ENCODE measurements around the gene SRGAP1.

The SRGAP1 gene

DNA sequence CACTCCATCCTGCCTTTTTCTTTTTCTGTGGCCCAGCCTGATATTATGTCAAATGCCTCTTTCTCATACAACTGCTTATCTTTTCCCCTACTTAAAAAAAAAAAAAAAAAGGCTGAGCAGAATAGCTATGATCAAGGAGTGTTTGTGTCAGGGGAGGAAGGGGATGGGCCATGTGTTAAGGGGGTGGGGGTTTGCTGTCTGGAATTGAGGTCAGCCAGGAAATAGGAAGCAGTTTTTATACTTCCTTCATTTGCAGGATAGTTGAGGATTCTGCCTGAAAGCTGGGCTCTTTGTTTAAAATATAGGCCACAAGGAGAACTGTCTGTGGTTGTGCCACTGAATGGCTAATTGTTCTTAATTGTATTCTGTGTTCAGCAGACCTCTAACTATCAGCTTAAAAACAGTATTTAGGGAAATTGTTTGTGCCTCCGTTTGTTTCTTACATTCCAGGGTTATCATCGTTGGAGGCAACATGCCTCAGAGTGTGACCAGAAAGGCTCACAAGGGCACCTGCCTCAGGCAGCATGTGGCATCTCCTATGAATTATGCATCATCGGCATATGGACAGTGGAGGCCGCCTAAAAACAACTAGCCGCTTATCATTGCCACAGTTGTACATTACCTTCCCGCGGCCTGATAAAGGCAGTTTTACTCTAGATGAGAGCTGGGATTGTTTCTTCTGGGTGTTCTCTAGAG, 96.0 kb downstream of the SRGAP1 start:
- TF ChIP-seq EZH2 (optimal IDR thresholded peaks at IDR 0.05; ENCODE audit: low read depth, low read length) (no peak), EZH2phosphoT487 (IDR thresholded peaks at IDR 0.05; ENCODE audit: low read length) (no peak)
- TF ChIP-seq, protein P1, sequence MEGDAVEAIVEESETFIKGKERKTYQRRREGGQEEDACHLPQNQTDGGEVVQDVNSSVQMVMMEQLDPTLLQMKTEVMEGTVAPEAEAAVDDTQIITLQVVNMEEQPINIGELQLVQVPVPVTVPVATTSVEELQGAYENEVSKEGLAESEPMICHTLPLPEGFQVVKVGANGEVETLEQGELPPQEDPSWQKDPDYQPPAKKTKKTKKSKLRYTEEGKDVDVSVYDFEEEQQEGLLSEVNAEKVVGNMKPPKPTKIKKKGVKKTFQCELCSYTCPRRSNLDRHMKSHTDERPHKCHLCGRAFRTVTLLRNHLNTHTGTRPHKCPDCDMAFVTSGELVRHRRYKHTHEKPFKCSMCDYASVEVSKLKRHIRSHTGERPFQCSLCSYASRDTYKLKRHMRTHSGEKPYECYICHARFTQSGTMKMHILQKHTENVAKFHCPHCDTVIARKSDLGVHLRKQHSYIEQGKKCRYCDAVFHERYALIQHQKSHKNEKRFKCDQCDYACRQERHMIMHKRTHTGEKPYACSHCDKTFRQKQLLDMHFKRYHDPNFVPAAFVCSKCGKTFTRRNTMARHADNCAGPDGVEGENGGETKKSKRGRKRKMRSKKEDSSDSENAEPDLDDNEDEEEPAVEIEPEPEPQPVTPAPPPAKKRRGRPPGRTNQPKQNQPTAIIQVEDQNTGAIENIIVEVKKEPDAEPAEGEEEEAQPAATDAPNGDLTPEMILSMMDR (IDR thresholded peaks at IDR 0.05; ENCODE audit: low read length), result no peak
- no peak for DNase-seq
- Histone ChIP-seq H3K27me3 (replicated peaks; ENCODE audit: insufficient read depth, low read length) (no peaks in the 10 kb centered on the region), H3K4me2 (ENCODE audit: low read depth, low read length) (no peak overlapping the region), H3K9ac (ENCODE audit: low read length) (no peak overlapping the region), H4K20me1 (ENCODE audit: insufficient read depth, low read length) (no peaks in the 10 kb centered on the region), H3K4me1 (ENCODE audit: low read length) (no peaks in the 10 kb centered on the region), H3F3A (ENCODE audit: insufficient read depth, low read length) (no peaks in the 10 kb centered on the region), H3K9me3 (replicated peaks; ENCODE audit: insufficient read depth, low read length) (no peaks in the 10 kb centered on the region), H3K36me3 (replicated peaks; ENCODE audit: insufficient read depth, low read length) (no peaks in the 10 kb centered on the region), H3K4me3 (ENCODE audit: low read length) (no peak overlapping the region), H3K9me2 (replicated peaks; ENCODE audit: insufficient read depth, low read length) (no peaks in the 10 kb centered on the region), H3K27ac (ENCODE audit: low read length) (no peak overlapping the region), H3K79me2 (ENCODE audit: low read length) (no peaks in the 10 kb centered on the region), H2AFZ (ENCODE audit: low read length) (no peak overlapping the region)

- no peak overlapping the region for H3K27ac ChIP-seq (ENCODE audit: low read length)
- H3F3A ChIP-seq (ENCODE audit: insufficient read depth, low read length), result no peaks in the 10 kb centered on the region
- no peaks in the 10 kb centered on the region for H3K9me2 ChIP-seq (replicated peaks; ENCODE audit: insufficient read depth, low read length)
- H3K27me3 ChIP-seq (replicated peaks; ENCODE audit: insufficient read depth, low read length), result no peaks in the 10 kb centered on the region
- no peak overlapping the region for H3K4me3 ChIP-seq (ENCODE audit: low read length)
- H3K79me2 ChIP-seq (ENCODE audit: low read length), result no peaks in the 10 kb centered on the region
- TF ChIP-seq EZH2 (optimal IDR thresholded peaks at IDR 0.05; ENCODE audit: low read depth, low read length), result no peak
- no peak for TF ChIP-seq EZH2phosphoT487 (IDR thresholded peaks at IDR 0.05; ENCODE audit: low read length)
- TF ChIP-seq, protein P1 (IDR thresholded peaks at IDR 0.05; ENCODE audit: low read length), result no peak
- no peak overlapping the region for H2AFZ ChIP-seq (ENCODE audit: low read length)
- no peak for DNase-seq
- no peaks in the 10 kb centered on the region for H3K4me1 ChIP-seq (ENCODE audit: low read length)
- no peak overlapping the region for H3K9ac ChIP-seq (ENCODE audit: low read length)
- H4K20me1 ChIP-seq (ENCODE audit: insufficient read depth, low read length), result no peaks in the 10 kb centered on the region
- H3K9me3 ChIP-seq (replicated peaks; ENCODE audit: insufficient read depth, low read length), result no peaks in the 10 kb centered on the region
- no peak overlapping the region for H3K4me2 ChIP-seq (ENCODE audit: low read depth, low read length)
- no peaks in the 10 kb centered on the region for H3K36me3 ChIP-seq (replicated peaks; ENCODE audit: insufficient read depth, low read length)
Observed at GRCh38 chr12:63941166-63941800, 96.8 kb downstream of the SRGAP1 start.

GRCh38 chr12:63941879-63942278, 97.4 kb downstream of the SRGAP1 start:
- H3K27me3 ChIP-seq (replicated peaks; ENCODE audit: insufficient read depth, low read length), result no peaks in the 10 kb centered on the region
- H3K4me3 ChIP-seq (ENCODE audit: low read length), result no peak overlapping the region
- H3K9me2 ChIP-seq (replicated peaks; ENCODE audit: insufficient read depth, low read length), result no peaks in the 10 kb centered on the region
- H3K36me3 ChIP-seq (replicated peaks; ENCODE audit: insufficient read depth, low read length), result no peaks in the 10 kb centered on the region
- no peaks in the 10 kb centered on the region for H3F3A ChIP-seq (ENCODE audit: insufficient read depth, low read length)
- H3K4me1 ChIP-seq (ENCODE audit: low read length), result no peaks in the 10 kb centered on the region
- no peaks in the 10 kb centered on the region for H3K9me3 ChIP-seq (replicated peaks; ENCODE audit: insufficient read depth, low read length)
- no peaks in the 10 kb centered on the region for H4K20me1 ChIP-seq (ENCODE audit: insufficient read depth, low read length)
- H3K27ac ChIP-seq (ENCODE audit: low read length), result no peak overlapping the region
- no peak overlapping the region for H3K4me2 ChIP-seq (ENCODE audit: low read depth, low read length)
- H3K9ac ChIP-seq (ENCODE audit: low read length), result no peak overlapping the region
- H2AFZ ChIP-seq (ENCODE audit: low read length), result no peak overlapping the region
- no peaks in the 10 kb centered on the region for H3K79me2 ChIP-seq (ENCODE audit: low read length)
- no peak for TF ChIP-seq EZH2phosphoT487 (IDR thresholded peaks at IDR 0.05; ENCODE audit: low read length)
- no peak for DNase-seq
